ENCODE measurements around the gene XIAP.

The XIAP gene

GRCh38 chrX:123961268-123962005 is 101.6 kb downstream of the XIAP start, which contains the start of gene STAG2:
STAG2 (plus strand) TSS chrX:123961706; CDS start chrX:124022628, 60,922 bp downstream.
- peak; percentile 82 for DNase-seq

DNA sequence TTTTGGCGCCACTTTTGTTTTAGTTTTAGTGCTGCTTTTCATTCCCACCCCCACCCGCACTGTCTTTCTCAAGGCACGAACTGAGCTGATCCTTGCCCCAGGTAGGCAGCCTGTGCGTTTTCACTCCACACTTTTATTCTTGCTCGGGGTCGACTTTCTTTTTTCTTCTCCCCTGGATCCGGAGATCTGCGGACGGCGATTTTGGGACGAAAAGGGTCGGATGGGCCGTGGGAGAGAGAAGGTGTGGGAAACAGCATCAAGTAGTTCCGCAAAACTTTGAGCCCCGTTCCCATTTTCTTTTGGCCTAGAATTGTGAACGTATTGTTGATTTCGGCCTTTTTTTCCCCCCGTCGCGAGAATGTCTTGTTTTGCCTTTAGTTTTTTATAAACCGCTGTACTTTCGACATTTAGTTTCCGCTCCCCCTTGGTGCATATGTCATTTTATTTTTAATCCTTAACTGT is 102.2 kb downstream of the XIAP start:
- DNase-seq: no peak

- DNase-seq: peak; percentile 85
Observed at GRCh38 chrX:123962794-123963373, 103.0 kb downstream of the XIAP start.

Data from NCI-H2171 treated with DMSO at 0.1 percent for 48 hours (cell line).